Measurements from ENCODE around the gene SEPTIN5. TPM values are rescaled to one million over a fixed set of nuclear protein-coding genes. Genes with fewer than 3 reads are reported as not detected.

SEPTIN5 gene
- total RNA-seq, 1 donor from 2014 or later, result 197 TPM

DNA sequence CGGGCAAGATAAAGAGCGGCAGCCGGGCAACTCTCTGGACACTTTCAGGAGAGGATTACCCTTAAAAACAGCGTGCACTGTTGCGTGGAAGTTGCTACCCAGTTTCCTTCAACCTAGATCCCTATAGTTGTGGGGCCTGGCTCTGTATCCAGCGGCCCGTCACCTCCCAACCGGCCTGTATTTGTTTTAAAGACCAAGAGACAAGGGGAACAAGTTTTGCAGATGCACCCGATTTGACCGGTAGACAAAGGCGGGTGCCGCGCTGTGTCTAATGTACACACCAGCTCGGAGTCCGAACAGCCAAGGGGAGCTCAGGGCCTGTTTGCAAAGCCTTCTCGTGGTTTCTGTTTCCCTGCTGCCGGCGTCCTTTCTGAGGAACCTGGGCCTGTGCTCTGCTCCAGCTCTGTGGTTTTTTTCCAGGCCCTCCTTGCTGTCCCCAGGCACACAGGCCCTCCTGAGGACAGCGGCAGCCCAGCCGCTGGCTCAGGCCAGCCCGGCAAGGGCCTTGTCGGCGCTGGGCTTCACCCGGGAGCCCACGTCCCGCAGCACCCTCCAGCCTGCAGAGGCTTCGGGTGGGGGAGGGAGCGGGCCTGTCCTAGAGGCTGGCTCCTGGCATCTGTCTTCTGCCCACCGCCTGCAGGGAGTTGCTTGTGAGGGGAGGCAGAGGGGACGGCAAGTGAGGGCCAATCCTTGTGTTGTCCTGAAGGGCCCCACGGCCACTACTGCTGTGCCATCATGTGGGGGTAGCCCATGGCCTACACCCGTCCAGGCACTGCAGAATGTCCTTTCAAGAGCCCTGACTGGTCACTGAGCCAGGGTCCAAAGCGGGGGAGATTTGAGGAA, 47.6 kb downstream of the SEPTIN5 start:
- TF ChIP-seq, protein P1, sequence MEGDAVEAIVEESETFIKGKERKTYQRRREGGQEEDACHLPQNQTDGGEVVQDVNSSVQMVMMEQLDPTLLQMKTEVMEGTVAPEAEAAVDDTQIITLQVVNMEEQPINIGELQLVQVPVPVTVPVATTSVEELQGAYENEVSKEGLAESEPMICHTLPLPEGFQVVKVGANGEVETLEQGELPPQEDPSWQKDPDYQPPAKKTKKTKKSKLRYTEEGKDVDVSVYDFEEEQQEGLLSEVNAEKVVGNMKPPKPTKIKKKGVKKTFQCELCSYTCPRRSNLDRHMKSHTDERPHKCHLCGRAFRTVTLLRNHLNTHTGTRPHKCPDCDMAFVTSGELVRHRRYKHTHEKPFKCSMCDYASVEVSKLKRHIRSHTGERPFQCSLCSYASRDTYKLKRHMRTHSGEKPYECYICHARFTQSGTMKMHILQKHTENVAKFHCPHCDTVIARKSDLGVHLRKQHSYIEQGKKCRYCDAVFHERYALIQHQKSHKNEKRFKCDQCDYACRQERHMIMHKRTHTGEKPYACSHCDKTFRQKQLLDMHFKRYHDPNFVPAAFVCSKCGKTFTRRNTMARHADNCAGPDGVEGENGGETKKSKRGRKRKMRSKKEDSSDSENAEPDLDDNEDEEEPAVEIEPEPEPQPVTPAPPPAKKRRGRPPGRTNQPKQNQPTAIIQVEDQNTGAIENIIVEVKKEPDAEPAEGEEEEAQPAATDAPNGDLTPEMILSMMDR (IDR thresholded peaks at IDR 0.05), result no peak
- no peaks in the 10 kb centered on the region for H3K36me3 Mint-ChIP-seq (ENCODE audit: low read depth)
- peaks cover 22% of the 10 kb centered on the region for H3K27me3 Mint-ChIP-seq (ENCODE audit: low read depth)
- peak overlapping the region; percentile 13 for H3K4me3 Mint-ChIP-seq (ENCODE audit: unreplicated experiment)
- H3K4me1 Mint-ChIP-seq (ENCODE audit: low read depth), result peaks cover 20% of the 10 kb centered on the region
- DNase-seq (ENCODE audit: low spot score), result no peak
- no peaks in the 10 kb centered on the region for H3K9me3 Mint-ChIP-seq (ENCODE audit: low read depth)
- no peak overlapping the region for H3K27ac Mint-ChIP-seq (ENCODE audit: unreplicated experiment)

DNA sequence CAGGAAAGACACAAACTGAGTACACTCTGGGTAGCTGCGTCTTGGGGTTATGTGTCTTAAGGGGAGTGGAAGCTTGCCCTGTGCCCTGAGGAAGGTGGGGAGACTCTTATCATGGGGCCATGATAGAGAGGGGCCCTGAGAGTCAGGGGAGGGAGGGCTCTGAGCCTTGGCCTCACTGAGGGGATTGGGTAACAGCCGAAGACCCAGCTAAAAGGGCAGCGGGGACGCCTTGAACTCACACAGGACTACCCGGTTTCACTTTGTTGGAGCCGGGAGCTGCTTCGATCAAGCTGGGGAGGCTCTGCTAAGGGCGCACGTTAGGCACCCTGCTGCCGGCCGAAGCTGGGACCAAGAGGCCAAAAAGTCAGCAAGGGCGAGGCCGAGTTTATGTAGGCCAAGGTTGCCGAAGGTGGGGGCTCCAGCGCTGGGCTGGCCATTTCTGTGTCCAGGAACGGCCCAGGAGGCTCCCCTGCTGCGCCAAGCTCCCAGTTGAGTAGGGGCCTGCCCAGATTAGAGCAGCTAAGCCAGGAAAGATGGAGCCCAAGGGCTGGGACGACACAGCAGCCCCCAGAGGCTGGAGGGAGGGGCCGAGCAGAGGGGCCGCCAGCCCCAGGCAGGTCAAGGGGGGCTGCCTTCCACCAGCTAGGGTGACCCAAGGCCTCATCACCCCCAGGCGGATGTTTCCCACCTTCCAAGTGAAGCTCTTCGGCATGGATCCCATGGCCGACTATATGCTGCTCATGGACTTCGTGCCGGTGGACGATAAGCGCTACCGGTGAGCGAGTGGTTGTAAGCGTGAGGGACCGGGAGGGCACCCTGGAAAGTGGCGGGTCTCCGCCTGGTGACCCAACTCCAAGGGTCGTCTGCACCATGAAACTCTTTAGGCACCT, 48.5 kb downstream of the SEPTIN5 start:
- peaks cover 14% of the 10 kb centered on the region for H3K4me1 Mint-ChIP-seq (ENCODE audit: low read depth)

DNA sequence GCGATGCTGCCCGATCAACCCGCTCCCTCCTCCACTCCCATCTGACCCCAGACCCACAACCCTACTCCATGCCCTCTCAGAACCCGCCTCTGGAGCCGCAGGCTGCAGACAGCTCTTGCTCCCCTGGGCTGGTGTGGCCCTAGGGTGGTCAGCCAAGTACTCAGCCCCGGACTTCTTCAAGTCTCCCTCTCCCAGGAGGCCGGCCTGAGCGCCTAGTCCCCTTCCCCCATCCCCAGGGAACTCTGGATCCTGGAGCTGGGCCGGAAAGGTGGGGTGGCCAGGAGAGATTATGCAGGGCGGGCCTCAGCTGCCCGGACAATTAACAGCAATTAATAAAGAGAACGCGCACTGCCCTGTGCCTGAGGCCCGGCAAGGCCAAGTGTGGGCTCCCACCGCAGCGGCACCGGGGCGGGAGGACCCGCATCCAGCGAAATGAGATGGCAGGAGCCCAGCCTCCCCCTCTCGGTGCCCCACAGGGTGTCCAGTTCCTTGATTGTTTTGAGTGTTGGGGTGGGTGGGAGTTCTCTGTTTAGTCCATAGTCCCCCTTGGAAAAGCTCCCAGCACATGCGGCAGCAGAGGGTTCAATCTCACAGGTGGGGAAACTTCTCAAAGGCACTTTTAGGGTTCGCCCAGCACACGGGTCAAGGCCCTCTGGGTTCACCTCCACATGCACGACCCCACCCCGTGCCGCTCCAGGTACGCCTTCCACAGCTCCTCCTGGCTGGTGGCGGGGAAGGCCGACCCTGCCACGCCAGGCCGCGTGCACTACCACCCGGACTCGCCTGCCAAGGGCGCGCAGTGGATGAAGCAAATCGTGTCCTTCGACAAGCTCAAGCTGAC, 49.4 kb downstream of the SEPTIN5 start:
- DNase-seq (ENCODE audit: low spot score), result no peak
- no peaks in the 10 kb centered on the region for H3K36me3 Mint-ChIP-seq (ENCODE audit: low read depth)
- TF ChIP-seq, protein P1 (IDR thresholded peaks at IDR 0.05), result no peak
- H3K4me3 Mint-ChIP-seq (ENCODE audit: unreplicated experiment), result no peak overlapping the region
- peaks cover 14% of the 10 kb centered on the region for H3K4me1 Mint-ChIP-seq (ENCODE audit: low read depth)
- peaks cover 24% of the 10 kb centered on the region for H3K27me3 Mint-ChIP-seq (ENCODE audit: low read depth)
- H3K27ac Mint-ChIP-seq (ENCODE audit: unreplicated experiment), result no peak overlapping the region
- no peaks in the 10 kb centered on the region for H3K9me3 Mint-ChIP-seq (ENCODE audit: low read depth)

More for the DNA sequence above, 48.5 kb downstream of the SEPTIN5 start:
- TF ChIP-seq, protein P1 (IDR thresholded peaks at IDR 0.05), result no peak
- no peak overlapping the region for H3K4me3 Mint-ChIP-seq (ENCODE audit: unreplicated experiment)
- H3K9me3 Mint-ChIP-seq (ENCODE audit: low read depth), result no peaks in the 10 kb centered on the region
- no peak overlapping the region for H3K27ac Mint-ChIP-seq (ENCODE audit: unreplicated experiment)
- peaks cover 19% of the 10 kb centered on the region for H3K27me3 Mint-ChIP-seq (ENCODE audit: low read depth)
- no peaks in the 10 kb centered on the region for H3K36me3 Mint-ChIP-seq (ENCODE audit: low read depth)
- DNase-seq (ENCODE audit: low spot score), result no peak

DNA sequence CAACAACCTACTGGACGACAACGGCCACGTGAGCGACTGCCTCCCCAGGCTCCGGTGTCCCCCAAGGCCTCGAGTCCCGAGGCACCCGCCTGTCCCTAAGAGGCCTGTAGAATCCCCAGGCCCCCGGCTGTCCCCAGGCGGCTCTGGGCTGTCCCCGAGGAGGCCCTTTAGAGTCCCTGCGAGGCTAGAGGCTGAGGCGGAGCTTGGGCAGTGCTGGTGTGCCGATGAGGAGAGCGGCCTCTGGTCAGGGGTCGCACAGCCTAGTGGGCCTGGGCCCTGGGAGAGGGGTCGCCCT, 49.9 kb downstream of the SEPTIN5 start:
- no peak for DNase-seq (ENCODE audit: low spot score)
- TF ChIP-seq, protein P1 (IDR thresholded peaks at IDR 0.05), result no peak
- H3K4me3 Mint-ChIP-seq (ENCODE audit: unreplicated experiment), result no peak overlapping the region
- H3K4me1 Mint-ChIP-seq (ENCODE audit: low read depth), result peaks cover 14% of the 10 kb centered on the region
- peaks cover 24% of the 10 kb centered on the region for H3K27me3 Mint-ChIP-seq (ENCODE audit: low read depth)
- H3K9me3 Mint-ChIP-seq (ENCODE audit: low read depth), result no peaks in the 10 kb centered on the region
- H3K27ac Mint-ChIP-seq (ENCODE audit: unreplicated experiment), result no peak overlapping the region
- no peaks in the 10 kb centered on the region for H3K36me3 Mint-ChIP-seq (ENCODE audit: low read depth)
